Measurements from ENCODE around the gene TMCC2.

Gene TMCC2

GRCh38 chr1:205241366-205242030 lies 13.8 kb downstream of the TMCC2 start:
- DNase-seq: no peak

GRCh38 chr1:205243350-205244191 lies 15.8 kb downstream of the TMCC2 start:
- DNase-seq: no peak

- no peak for DNase-seq
Measured at GRCh38 chr1:205244384-205244783, 16.6 kb downstream of the TMCC2 start.

- no peak for DNase-seq
Measured at GRCh38 chr1:205245096-205245495, 17.4 kb downstream of the TMCC2 start.

- DNase-seq: no peak
Measured at GRCh38 chr1:205246351-205247119, 18.8 kb downstream of the TMCC2 start.

GRCh38 chr1:205247130-205247921 lies 19.6 kb downstream of the TMCC2 start:
- no peak for DNase-seq

- DNase-seq: no peak
Measured at GRCh38 chr1:205248793-205249601, 21.3 kb downstream of the TMCC2 start.

GRCh38 chr1:205249651-205250050 lies 21.9 kb downstream of the TMCC2 start:
- DNase-seq: no peak

GRCh38 chr1:205250699-205251098 lies 23.0 kb downstream of the TMCC2 start:
- DNase-seq: no peak

GRCh38 chr1:205251576-205251975 lies 23.8 kb downstream of the TMCC2 start:
- DNase-seq: no peak

GRCh38 chr1:205255941-205256780 lies 28.4 kb downstream of the TMCC2 start:
- peak; percentile 87 for DNase-seq

- DNase-seq: no peak
Measured at GRCh38 chr1:205256951-205257625, 29.3 kb downstream of the TMCC2 start.

- no peak for DNase-seq
Measured at GRCh38 chr1:205257735-205258134, 30.0 kb downstream of the TMCC2 start.

GRCh38 chr1:205258261-205258691 lies 30.5 kb downstream of the TMCC2 start:
- DNase-seq: no peak

GRCh38 chr1:205258719-205259118 lies 31.0 kb downstream of the TMCC2 start:
- no peak for DNase-seq

GRCh38 chr1:205259324-205259832 lies 31.6 kb downstream of the TMCC2 start:
- no peak for DNase-seq

- no peak for DNase-seq
Measured at GRCh38 chr1:205259998-205260397, 32.3 kb downstream of the TMCC2 start.

- no peak for DNase-seq
Measured at GRCh38 chr1:205260948-205261732, 33.4 kb downstream of the TMCC2 start.

All from CD4-positive, alpha-beta T cell treated with Interleukin-6 for 4 hours (primary cell).